Gastroesophageal sphincter (tissue), 3 donors: ENCODE data around the gene KLRK1.
"Not testable (repeated sequence)": the region's sequence is repeated elsewhere in the genome, so short reads cannot be mapped to it uniquely, and the experiment has no call there.

ENCODE experiments used
- POLR2AphosphoS5 ChIP-seq: sonication (generic); formaldehyde crosslinking; IDR thresholded peaks from one replicate; pipeline ENCODE4 v1.6.1; 2017; ENCODE audit warnings: antibody characterized with exemption
- TF ChIP-seq, protein P1 (sequence below), 4 experiments: fragments of 200-600 bp in 2 of 4; fragments of 450-650 bp in 2 of 4; sonication (generic) in 1 of 4; IDR thresholded peaks; one replicate each; pipeline ENCODE4 v1.5.1; 2017 to 2019; ENCODE audit warnings: antibody characterized with exemption in 4 of 4, mild to moderate bottlenecking in 2 of 4, moderate library complexity in 2 of 4

DNA sequence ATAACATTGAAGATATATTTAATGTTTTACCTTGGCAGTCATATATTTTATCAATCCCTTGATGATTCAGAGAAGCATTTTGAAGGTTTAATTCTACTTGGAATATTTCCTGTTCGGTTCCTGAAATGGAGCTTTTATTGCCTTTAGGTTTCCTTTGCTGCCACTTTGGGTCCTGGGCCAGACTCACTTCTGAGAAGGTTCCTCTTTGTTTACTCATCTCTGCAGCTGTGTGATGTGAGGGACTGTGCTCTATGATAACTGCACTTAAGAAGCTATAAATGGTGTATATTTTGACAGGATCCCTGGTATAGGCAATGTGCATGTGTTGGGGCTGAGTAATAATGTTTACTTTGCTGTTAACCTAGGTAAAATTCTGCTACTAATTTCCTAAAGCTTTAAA is 30.5 kb upstream of the KLRK1 start, which contains the start of gene KLRC3:
- TF ChIP-seq, protein P1, sequence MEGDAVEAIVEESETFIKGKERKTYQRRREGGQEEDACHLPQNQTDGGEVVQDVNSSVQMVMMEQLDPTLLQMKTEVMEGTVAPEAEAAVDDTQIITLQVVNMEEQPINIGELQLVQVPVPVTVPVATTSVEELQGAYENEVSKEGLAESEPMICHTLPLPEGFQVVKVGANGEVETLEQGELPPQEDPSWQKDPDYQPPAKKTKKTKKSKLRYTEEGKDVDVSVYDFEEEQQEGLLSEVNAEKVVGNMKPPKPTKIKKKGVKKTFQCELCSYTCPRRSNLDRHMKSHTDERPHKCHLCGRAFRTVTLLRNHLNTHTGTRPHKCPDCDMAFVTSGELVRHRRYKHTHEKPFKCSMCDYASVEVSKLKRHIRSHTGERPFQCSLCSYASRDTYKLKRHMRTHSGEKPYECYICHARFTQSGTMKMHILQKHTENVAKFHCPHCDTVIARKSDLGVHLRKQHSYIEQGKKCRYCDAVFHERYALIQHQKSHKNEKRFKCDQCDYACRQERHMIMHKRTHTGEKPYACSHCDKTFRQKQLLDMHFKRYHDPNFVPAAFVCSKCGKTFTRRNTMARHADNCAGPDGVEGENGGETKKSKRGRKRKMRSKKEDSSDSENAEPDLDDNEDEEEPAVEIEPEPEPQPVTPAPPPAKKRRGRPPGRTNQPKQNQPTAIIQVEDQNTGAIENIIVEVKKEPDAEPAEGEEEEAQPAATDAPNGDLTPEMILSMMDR (IDR thresholded peaks at IDR 0.05), result not testable (repeated sequence)
- not testable (repeated sequence) for TF ChIP-seq POLR2AphosphoS5
